ENCODE results near the gene DCTN3. TPM values are rescaled to one million over a fixed set of nuclear protein-coding genes. Genes with fewer than 3 reads are reported as not detected.

DCTN3 gene
- total RNA-seq, 5 donors from 2014 or later (not counting 1 experiment from before 2014, with no cell fraction given) = 60.8 to 82.9 (median 69.0) TPM

- Histone ChIP-seq H3K27ac (ENCODE audit: low read length) (no peak overlapping the region), H3K4me3 (ENCODE audit: control insufficient read depth in 1 of 2, extremely low read depth in 1 of 2, low read length in 1 of 2) (no peak overlapping the region), H3K36me3 (ENCODE audit: control insufficient read depth in 2 of 2, extremely low read depth in 1 of 2, insufficient read depth in 1 of 2, low read length in 1 of 2) (no peaks in the 10 kb centered on the region), H3K4me1 (ENCODE audit: control insufficient read depth in 1 of 2, extremely low read depth in 1 of 2, insufficient read depth in 2 of 2, low read length in 2 of 2) (no peaks in the 10 kb centered on the region), H3K27me3 (replicated peaks in 1 of 2; ENCODE audit: control insufficient read depth in 2 of 2, extremely low read depth in 1 of 2, insufficient read depth in 2 of 2, low read length in 1 of 2) (peaks cover 0 to 59% of the 10 kb centered on the region in 2 experiments), H3K9me3 (no peaks in the 10 kb centered on the region)
- no peak overlapping the region for H3K27ac Mint-ChIP-seq
- ChIA-PET CTCF (no interaction called here), POLR2A (no interaction called here)
- no peaks in the 10 kb centered on the region for H3K9me3 Mint-ChIP-seq
- DNase-seq = no peak
- 83% methylated on average over 3 of the region's 6 CpGs for WGBS (ENCODE audit: insufficient coverage)
- H3K36me3 Mint-ChIP-seq = no peaks in the 10 kb centered on the region
- H3K4me1 Mint-ChIP-seq = no peaks in the 10 kb centered on the region
- ATAC-seq (replicated peaks in 1 of 4) = no peak
- peaks cover 40 to 54% of the 10 kb centered on the region in 2 donors for H3K27me3 Mint-ChIP-seq
- no peak overlapping the region for H3K4me3 Mint-ChIP-seq
Measured at GRCh38 chr9:34566972-34567371, 53.3 kb downstream of the DCTN3 start.

- no peaks in the 10 kb centered on the region for H3K36me3 ChIP-seq (ENCODE audit: control insufficient read depth in 2 of 2, extremely low read depth in 1 of 2, insufficient read depth in 1 of 2, low read length in 1 of 2)
- no peaks in the 10 kb centered on the region for H3K9me3 ChIP-seq
- H3K27ac Mint-ChIP-seq = no peak overlapping the region
- POLR2A ChIA-PET = no interaction called here
- ATAC-seq (replicated peaks in 1 of 4) (no peak), DNase-seq (no peak)
- no peak overlapping the region for H3K4me3 Mint-ChIP-seq
- H3K4me1 ChIP-seq (ENCODE audit: control insufficient read depth in 1 of 2, extremely low read depth in 1 of 2, insufficient read depth in 2 of 2, low read length in 2 of 2) = no peaks in the 10 kb centered on the region
- peaks cover 0 to 57% of the 10 kb centered on the region in 2 experiments for H3K27me3 ChIP-seq (replicated peaks in 1 of 2; ENCODE audit: control insufficient read depth in 2 of 2, extremely low read depth in 1 of 2, insufficient read depth in 2 of 2, low read length in 1 of 2)
- no peaks in the 10 kb centered on the region for H3K36me3 Mint-ChIP-seq
- no peak overlapping the region for H3K4me3 ChIP-seq (ENCODE audit: control insufficient read depth in 1 of 2, extremely low read depth in 1 of 2, low read length in 1 of 2)
- CTCF ChIA-PET = no interaction called here
- H3K9me3 Mint-ChIP-seq = peaks cover 0 to 3% (median 0%) of the 10 kb centered on the region in 3 donors
- H3K27ac ChIP-seq (ENCODE audit: low read length) = no peak overlapping the region
- 46% methylated on average over 4 of the region's 8 CpGs for WGBS (ENCODE audit: insufficient coverage)
- H3K4me1 Mint-ChIP-seq = no peaks in the 10 kb centered on the region
- peaks cover 40 to 59% of the 10 kb centered on the region in 2 donors for H3K27me3 Mint-ChIP-seq
Measured at GRCh38 chr9:34566322-34566721, 54.0 kb downstream of the DCTN3 start.

GRCh38 chr9:34565856-34566255, 54.4 kb downstream of the DCTN3 start:
- Mint-ChIP-seq H3K4me3 (no peak overlapping the region), H3K9me3 (peaks cover 0 to 3% (median 0%) of the 10 kb centered on the region in 3 donors), H3K27me3 (peaks cover 36 to 59% of the 10 kb centered on the region in 2 donors), H3K36me3 (no peaks in the 10 kb centered on the region), H3K27ac (no peak overlapping the region), H3K4me1 (no peaks in the 10 kb centered on the region)
- ChIA-PET CTCF (no interaction called here), POLR2A (no interaction called here)
- 71% methylated on average over 3 of the region's 8 CpGs for WGBS (ENCODE audit: insufficient coverage)
- peaks cover 0 to 53% of the 10 kb centered on the region in 2 experiments for H3K27me3 ChIP-seq (replicated peaks in 1 of 2; ENCODE audit: control insufficient read depth in 2 of 2, extremely low read depth in 1 of 2, insufficient read depth in 2 of 2, low read length in 1 of 2)
- no peaks in the 10 kb centered on the region for H3K9me3 ChIP-seq
- no peak overlapping the region for H3K4me3 ChIP-seq (ENCODE audit: control insufficient read depth in 1 of 2, extremely low read depth in 1 of 2, low read length in 1 of 2)
- no peaks in the 10 kb centered on the region for H3K36me3 ChIP-seq (ENCODE audit: control insufficient read depth in 2 of 2, extremely low read depth in 1 of 2, insufficient read depth in 1 of 2, low read length in 1 of 2)
- no peak overlapping the region for H3K27ac ChIP-seq (ENCODE audit: low read length)
- ATAC-seq (replicated peaks in 1 of 4) = no peak
- H3K4me1 ChIP-seq (ENCODE audit: control insufficient read depth in 1 of 2, extremely low read depth in 1 of 2, insufficient read depth in 2 of 2, low read length in 2 of 2) = no peaks in the 10 kb centered on the region
- DNase-seq = no peak

GRCh38 chr9:34564617-34565016, 55.7 kb downstream of the DCTN3 start:
- 86% methylated on average over 16 of the region's 16 CpGs for WGBS (ENCODE audit: insufficient coverage)
- Mint-ChIP-seq H3K36me3 (no peaks in the 10 kb centered on the region), H3K9me3 (peaks cover 0 to 3% (median 0%) of the 10 kb centered on the region in 3 donors), H3K4me1 (no peaks in the 10 kb centered on the region), H3K27ac (no peak overlapping the region), H3K4me3 (no peak overlapping the region), H3K27me3 (peaks cover 35 to 60% of the 10 kb centered on the region in 2 donors)
- POLR2A ChIA-PET = no interaction called here
- H3K27me3 ChIP-seq (replicated peaks in 1 of 2; ENCODE audit: control insufficient read depth in 2 of 2, extremely low read depth in 1 of 2, insufficient read depth in 2 of 2, low read length in 1 of 2) = peaks cover 5 to 65% of the 10 kb centered on the region in 2 experiments
- no peaks in the 10 kb centered on the region for H3K4me1 ChIP-seq (ENCODE audit: control insufficient read depth in 1 of 2, extremely low read depth in 1 of 2, insufficient read depth in 2 of 2, low read length in 2 of 2)
- no peak overlapping the region for H3K4me3 ChIP-seq (ENCODE audit: control insufficient read depth in 1 of 2, extremely low read depth in 1 of 2, low read length in 1 of 2)
- CTCF ChIA-PET = no interaction called here
- no peak for ATAC-seq (replicated peaks in 1 of 4)
- no peak overlapping the region for H3K27ac ChIP-seq (ENCODE audit: low read length)
- DNase-seq = no peak
- H3K9me3 ChIP-seq = no peaks in the 10 kb centered on the region
- H3K36me3 ChIP-seq (ENCODE audit: control insufficient read depth in 2 of 2, extremely low read depth in 1 of 2, insufficient read depth in 1 of 2, low read length in 1 of 2) = no peaks in the 10 kb centered on the region

Other genes with a start within 250 kb of the DCTN3 start
- gene MYORG, start 243.6 kb downstream of the DCTN3 start, total RNA-seq = 1 to 10 TPM in 3 of 5 donors, under 1 TPM in 2; 0.72 to 2.3 (median 1.6) TPM
- 10 to 100 TPM; 10.7 to 20.7 (median 18.7) TPM for gene FAM219A, start 161.9 kb downstream of the DCTN3 start, total RNA-seq
- gene DNAI1, start 161.7 kb downstream of the DCTN3 start, total RNA-seq = not detected
- gene ENHO, start 97.5 kb downstream of the DCTN3 start, total RNA-seq = under 1 TPM in 2 of 5 donors, not detected in 3; 0.32 to 0.35 TPM
- not detected for gene CNTFR, start 30.8 kb downstream of the DCTN3 start, total RNA-seq
- 10 to 100 TPM in 4 of 5 donors, 1 to 10 TPM in 1; 9.3 to 28.6 (median 22.5) TPM for gene RPP25L, start 8.4 kb downstream of the DCTN3 start, total RNA-seq
- under 1 TPM in 1 of 5 donors, not detected in 4; 0.38 TPM for gene ARID3C, start 8.6 kb upstream of the DCTN3 start, total RNA-seq
- 10 to 100 TPM; 27.7 to 65.9 (median 60.9) TPM for gene SIGMAR1, start 17.3 kb upstream of the DCTN3 start, total RNA-seq
- 100 to 1,000 TPM; 177 to 255 (median 215) TPM for gene GALT, start 26.2 kb upstream of the DCTN3 start, total RNA-seq
- 100 to 1,000 TPM; 166 to 220 (median 180) TPM for gene IL11RA, start 31.7 kb upstream of the DCTN3 start, total RNA-seq
- gene CCL27, start 42.2 kb upstream of the DCTN3 start, total RNA-seq = not detected
- not detected for gene CCL19, start 70.8 kb upstream of the DCTN3 start, total RNA-seq
- under 1 TPM in 2 of 5 donors, not detected in 3; 0.32 to 0.60 TPM for gene CCL21, start 89.6 kb upstream of the DCTN3 start, total RNA-seq